ENCODE measurements around the gene IQSEC1. TPM values are rescaled to one million over a fixed set of nuclear protein-coding genes. Genes with fewer than 3 reads are reported as not detected.

The IQSEC1 gene
- total RNA-seq, 1 donor from 2014 or later = 82.3 TPM

DNA sequence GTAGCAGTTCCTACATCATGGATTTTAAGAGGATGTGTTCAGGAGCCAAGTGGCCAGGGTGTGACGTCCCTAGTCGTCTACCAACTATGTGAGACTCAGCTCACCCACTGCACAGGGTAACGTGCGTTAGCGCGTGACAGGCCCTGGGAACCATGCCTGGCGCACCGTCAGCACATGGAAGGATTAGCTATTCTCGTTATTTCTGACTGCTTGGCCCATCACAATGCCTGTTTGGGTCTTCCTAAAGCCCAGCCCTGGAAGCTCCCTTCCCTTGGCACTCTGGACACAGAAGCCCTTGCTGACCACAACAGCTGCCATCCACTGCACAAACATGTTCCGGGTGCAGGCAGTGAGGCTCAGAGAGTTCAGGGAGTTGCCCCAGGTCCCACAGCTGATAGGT lies 140.9 kb downstream of the IQSEC1 start:
- intact Hi-C loops (cut with DNase I) = no loop called here
- Histone ChIP-seq H3K4me3 (no peak overlapping the region), H3K4me1 (peaks cover 34% of the 10 kb centered on the region), H3K9me3 (no peaks in the 10 kb centered on the region), H3K36me3 (peaks cover 74% of the 10 kb centered on the region), H3K27me3 (ENCODE audit: low read depth) (no peaks in the 10 kb centered on the region), H3K27ac (no peak overlapping the region)
- ATAC-seq = no peak
- TF ChIP-seq, protein P1, sequence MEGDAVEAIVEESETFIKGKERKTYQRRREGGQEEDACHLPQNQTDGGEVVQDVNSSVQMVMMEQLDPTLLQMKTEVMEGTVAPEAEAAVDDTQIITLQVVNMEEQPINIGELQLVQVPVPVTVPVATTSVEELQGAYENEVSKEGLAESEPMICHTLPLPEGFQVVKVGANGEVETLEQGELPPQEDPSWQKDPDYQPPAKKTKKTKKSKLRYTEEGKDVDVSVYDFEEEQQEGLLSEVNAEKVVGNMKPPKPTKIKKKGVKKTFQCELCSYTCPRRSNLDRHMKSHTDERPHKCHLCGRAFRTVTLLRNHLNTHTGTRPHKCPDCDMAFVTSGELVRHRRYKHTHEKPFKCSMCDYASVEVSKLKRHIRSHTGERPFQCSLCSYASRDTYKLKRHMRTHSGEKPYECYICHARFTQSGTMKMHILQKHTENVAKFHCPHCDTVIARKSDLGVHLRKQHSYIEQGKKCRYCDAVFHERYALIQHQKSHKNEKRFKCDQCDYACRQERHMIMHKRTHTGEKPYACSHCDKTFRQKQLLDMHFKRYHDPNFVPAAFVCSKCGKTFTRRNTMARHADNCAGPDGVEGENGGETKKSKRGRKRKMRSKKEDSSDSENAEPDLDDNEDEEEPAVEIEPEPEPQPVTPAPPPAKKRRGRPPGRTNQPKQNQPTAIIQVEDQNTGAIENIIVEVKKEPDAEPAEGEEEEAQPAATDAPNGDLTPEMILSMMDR (IDR thresholded peaks at IDR 0.05) = no peak
- DNase-seq = no peak

DNA sequence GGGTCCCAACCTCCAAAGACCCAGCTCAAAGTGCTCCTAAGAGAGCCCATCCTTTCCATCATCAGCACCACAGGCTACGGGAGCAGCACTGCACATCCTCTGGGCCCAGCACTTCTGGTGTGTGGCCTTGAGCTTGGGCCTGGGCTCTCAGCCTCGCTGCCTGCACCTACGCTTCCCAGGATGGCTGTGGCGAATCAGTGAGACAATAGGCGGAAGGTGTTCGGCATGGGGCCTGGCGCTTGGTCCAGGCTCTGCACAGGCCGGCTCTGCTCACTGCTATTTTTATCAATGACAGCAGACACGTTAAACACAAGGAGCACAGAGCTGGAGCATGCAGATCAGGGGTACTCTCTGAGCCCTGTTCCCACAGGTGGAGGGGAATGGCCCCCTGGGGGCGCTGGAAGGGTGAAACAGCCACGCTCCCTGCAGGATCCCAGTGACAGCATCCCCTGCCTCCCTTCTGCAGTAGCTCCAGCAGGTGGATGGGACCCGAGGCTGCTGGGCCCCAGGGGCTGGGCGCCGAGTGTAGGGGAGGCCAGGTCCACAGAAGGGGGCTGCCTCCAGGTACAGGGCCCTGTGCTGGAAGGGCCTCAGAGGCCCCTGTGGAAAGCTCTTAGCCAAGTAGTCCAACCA lies 141.8 kb downstream of the IQSEC1 start:
- H3K9me3 ChIP-seq = no peaks in the 10 kb centered on the region
- H3K27me3 ChIP-seq (ENCODE audit: low read depth) = no peaks in the 10 kb centered on the region
- ATAC-seq (no peak), DNase-seq (no peak)
- H3K4me1 ChIP-seq = peaks cover 34% of the 10 kb centered on the region
- peaks cover 67% of the 10 kb centered on the region for H3K36me3 ChIP-seq
- H3K27ac ChIP-seq = no peak overlapping the region
- intact Hi-C loops (cut with DNase I) = no loop called here
- TF ChIP-seq, protein P1 (IDR thresholded peaks at IDR 0.05) = no peak
- no peak overlapping the region for H3K4me3 ChIP-seq

DNA sequence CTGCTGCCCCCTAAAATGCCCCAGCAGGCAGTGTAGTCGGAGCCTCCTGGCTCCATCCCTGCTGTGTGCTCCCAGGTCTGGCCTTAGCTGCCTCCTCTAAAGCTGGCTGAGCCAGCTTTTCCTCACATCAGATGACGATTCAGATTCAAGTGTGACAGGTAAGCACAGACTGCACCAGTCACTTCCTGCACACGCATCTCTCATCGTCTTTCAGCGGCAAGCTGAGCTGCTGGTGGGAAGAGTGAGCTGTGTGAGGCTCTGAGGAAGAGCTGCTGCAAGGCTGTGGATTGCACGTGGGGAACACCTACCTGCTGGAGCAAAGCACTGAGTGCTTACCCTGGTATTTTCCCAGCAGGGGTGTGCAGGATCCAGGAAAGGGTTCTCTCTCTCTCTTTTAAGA lies 143.4 kb downstream of the IQSEC1 start:
- TF ChIP-seq, protein P1 (IDR thresholded peaks at IDR 0.05) = no peak

DNA sequence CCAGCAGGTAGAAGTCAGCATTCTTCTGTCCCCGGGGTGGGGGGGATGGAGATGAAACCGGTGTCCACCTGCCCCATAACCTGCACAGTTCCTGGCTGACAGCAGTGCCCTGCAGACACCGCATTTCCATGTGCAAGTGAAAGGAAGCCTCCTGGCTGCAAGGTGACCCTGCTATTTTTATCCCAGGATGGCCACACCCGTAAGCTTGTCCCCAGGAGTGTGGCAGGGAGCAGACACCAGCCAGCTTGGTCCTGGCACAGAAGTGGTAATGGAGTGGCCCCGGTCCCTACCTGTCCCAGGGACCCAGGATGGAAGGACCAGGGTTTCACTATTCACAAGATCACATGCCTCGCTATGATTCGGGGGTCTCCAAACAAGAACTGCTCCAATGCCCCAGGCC lies 146.6 kb downstream of the IQSEC1 start:
- no peak for DNase-seq
- no peaks in the 10 kb centered on the region for H3K9me3 ChIP-seq
- H3K4me3 ChIP-seq = no peak overlapping the region
- ATAC-seq = no peak
- peaks cover 28% of the 10 kb centered on the region for H3K4me1 ChIP-seq
- H3K27ac ChIP-seq = no peak overlapping the region
- H3K27me3 ChIP-seq (ENCODE audit: low read depth) = no peaks in the 10 kb centered on the region
- H3K36me3 ChIP-seq = peaks cover 71% of the 10 kb centered on the region
- intact Hi-C loops (cut with DNase I) = no loop called here
- TF ChIP-seq, protein P1 (IDR thresholded peaks at IDR 0.05) = no peak

More for the DNA sequence above, 143.4 kb downstream of the IQSEC1 start:
- Histone ChIP-seq H3K4me1 (peaks cover 31% of the 10 kb centered on the region), H3K4me3 (no peak overlapping the region), H3K36me3 (peaks cover 66% of the 10 kb centered on the region), H3K9me3 (no peaks in the 10 kb centered on the region), H3K27ac (no peak overlapping the region), H3K27me3 (ENCODE audit: low read depth) (no peaks in the 10 kb centered on the region)
- DNase-seq (no peak), ATAC-seq (no peak)
- intact Hi-C loops (cut with DNase I) = no loop called here

DNA sequence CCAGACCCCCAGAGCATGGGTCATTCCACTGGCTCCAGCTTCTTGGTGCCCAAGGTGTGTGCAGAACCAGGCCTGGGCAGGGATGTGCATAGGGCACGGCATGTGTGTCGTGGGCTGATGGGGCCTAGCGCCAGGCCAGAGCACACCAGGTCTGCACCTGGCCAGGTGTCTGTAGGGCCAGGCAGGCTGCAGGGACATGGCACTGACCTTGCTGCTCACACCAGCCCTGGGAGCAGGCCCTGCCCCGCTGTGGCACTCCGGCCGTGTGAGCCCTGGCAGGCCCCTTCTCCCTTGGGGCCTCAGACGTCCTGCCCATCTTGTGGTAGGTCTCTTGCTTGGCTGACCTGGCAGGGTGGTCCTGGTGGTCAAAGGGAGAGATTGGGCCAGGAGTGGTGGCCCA lies 147.6 kb downstream of the IQSEC1 start:
- no peak overlapping the region for H3K27ac ChIP-seq
- ATAC-seq (no peak), DNase-seq (no peak)
- intact Hi-C loops (cut with DNase I) = no loop called here
- TF ChIP-seq, protein P1 (IDR thresholded peaks at IDR 0.05) = no peak
- H3K4me3 ChIP-seq = no peak overlapping the region
- H3K36me3 ChIP-seq = peaks cover 71% of the 10 kb centered on the region
- no peaks in the 10 kb centered on the region for H3K9me3 ChIP-seq
- peaks cover 19% of the 10 kb centered on the region for H3K4me1 ChIP-seq
- H3K27me3 ChIP-seq (ENCODE audit: low read depth) = no peaks in the 10 kb centered on the region

Data from lower lobe of right lung (tissue), 2 donors.